Activated T-cell treated with anti-CD3 and anti-CD28 coated beads, Interleukin-2, amount 50 U/mL, for 4 hours (primary cell): ENCODE measurements around the gene ELP6. TPM values are rescaled to one million over a fixed set of nuclear protein-coding genes. Genes with fewer than 3 reads are reported as not detected.
"Not testable (repeated sequence)": the region's sequence is repeated elsewhere in the genome, so short reads cannot be mapped to it uniquely, and the experiment has no call there.

ENCODE experiments used
- ATAC-seq, 2 donors: fragments of 200-7000 bp; cut with Tn5 transposase; one replicate each; pipeline ENCODE4 v1.10.0; 2021
- DNase-seq: peaks from one replicate; pipeline ENCODE4 v3.0.0-alpha.2; 2020
- H3K27me3 Mint-ChIP-seq: one replicate; pipeline ENCODE4 v1.8.0; 2021; ENCODE audit warnings: low read depth, mixed read lengths
- H3K36me3 Mint-ChIP-seq: one replicate; pipeline ENCODE4 v1.8.0; 2022; ENCODE audit warnings: mixed read lengths; ENCODE audit not compliant: insufficient read depth
- H3K4me1 Mint-ChIP-seq: one replicate; pipeline ENCODE4 v1.8.0; 2021; ENCODE audit warnings: low read depth, mixed read lengths
- H3K4me3 Mint-ChIP-seq: one replicate; pipeline ENCODE4 v1.8.0; 2021; ENCODE audit warnings: mild to moderate bottlenecking, moderate library complexity, mixed read lengths
- H3K9me3 Mint-ChIP-seq: one replicate; pipeline ENCODE4 v1.8.0; 2021; ENCODE audit warnings: mixed read lengths
- total RNA-seq, 3 donors: library from RNA; stranded (reverse); gene quantifications; one replicate each; pipeline ENCODE4 v1.2.1, GENCODE V29; 2021

ELP6 gene
- total RNA-seq, 3 donors from 2014 or later, result 34.7 to 40.5 (median 39.2) TPM

DNA sequence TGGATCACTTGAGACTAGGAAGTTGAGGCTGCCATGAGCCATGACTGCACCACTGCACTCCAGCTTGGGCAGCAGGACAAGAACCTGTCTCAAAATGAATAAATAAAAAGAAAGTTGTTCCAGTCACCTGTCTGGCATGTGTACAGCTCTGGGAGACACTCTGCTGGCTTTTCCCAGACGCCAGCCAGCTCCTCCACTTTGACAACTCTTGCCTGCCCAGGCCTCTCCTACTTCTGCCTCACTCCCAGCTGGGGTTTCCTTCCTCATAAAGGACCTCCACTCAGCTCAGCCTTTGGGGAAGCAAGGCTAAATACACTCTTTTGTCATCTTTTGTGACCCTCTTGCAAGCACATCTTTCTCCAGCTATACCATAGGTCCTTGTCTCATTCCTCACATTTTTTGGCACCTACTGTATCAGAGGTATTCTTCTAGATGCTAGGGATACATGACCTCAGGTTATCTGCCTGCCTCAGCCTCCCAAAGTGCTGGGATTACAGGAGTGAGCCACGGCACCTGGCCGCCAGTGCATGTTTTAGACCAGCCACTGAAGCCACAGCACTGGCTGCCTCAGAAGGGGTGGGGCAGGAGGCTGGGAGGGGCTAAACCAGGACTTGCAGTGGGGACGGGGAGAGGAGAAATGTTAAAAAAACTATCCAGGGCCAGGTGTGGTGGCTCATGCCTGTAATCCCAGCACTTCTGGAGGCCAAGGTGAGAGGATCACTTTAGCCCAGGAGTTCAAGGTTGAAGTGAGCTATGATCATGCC is 10.0 kb upstream of the ELP6 start:
- no peak overlapping the region for H3K4me3 Mint-ChIP-seq

DNA sequence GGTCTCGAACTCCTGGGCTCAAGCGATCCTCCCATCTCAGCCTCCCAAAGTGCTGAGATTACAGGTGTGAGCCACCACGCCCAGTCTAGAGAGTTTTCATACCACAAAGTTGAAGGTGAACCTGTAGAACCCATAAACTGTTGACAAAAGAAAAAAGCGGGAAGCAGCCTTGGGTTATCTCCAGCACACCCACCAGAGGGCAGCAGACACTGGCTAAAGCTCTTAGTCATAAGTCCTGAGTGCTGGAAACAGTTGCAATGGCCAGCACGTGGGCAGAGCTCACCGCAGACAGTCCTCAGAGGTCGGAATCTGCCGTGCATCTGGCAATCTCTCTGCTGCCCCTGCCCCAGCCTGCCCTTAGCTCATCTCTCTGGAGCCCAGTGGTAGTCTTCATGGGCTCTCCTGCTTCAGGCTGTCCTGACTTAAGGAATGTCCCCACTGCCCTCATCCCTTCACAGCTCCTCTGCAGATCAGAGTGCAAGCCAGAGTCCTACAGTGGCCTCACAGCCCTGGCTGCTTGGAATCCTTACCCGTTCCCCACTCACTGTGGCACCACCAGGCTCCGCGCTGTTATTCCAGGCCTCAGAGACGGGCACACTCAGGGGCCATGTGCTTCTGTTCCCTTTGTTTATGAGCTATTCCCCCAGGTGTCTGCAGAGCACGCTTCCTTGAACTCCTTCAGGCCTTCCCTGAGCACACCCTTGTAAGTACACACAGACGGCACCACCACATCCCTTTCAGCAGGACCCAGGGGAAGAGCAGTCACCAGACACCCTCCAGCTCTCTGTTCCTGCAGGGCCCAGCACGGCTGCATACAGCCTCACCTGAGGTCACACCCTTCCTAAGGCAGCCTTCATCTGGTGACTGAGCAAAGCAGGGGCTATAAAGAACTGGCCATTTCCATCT is 8.8 kb upstream of the ELP6 start:
- ATAC-seq (peak; percentile 88 to 91), DNase-seq (peak; percentile 64)
- no peak overlapping the region for H3K4me3 Mint-ChIP-seq
- H3K9me3 Mint-ChIP-seq, result no peaks in the 10 kb centered on the region
- no peaks in the 10 kb centered on the region for H3K4me1 Mint-ChIP-seq
- H3K27me3 Mint-ChIP-seq, result no peaks in the 10 kb centered on the region
- H3K36me3 Mint-ChIP-seq, result no peaks in the 10 kb centered on the region

More for the DNA sequence above, 10.0 kb upstream of the ELP6 start:
- no peaks in the 10 kb centered on the region for H3K4me1 Mint-ChIP-seq
- ATAC-seq, result no peak
- H3K36me3 Mint-ChIP-seq, result peaks cover 3% of the 10 kb centered on the region
- peaks cover 5% of the 10 kb centered on the region for H3K9me3 Mint-ChIP-seq
- H3K27me3 Mint-ChIP-seq, result no peaks in the 10 kb centered on the region
- no peak for DNase-seq

DNA sequence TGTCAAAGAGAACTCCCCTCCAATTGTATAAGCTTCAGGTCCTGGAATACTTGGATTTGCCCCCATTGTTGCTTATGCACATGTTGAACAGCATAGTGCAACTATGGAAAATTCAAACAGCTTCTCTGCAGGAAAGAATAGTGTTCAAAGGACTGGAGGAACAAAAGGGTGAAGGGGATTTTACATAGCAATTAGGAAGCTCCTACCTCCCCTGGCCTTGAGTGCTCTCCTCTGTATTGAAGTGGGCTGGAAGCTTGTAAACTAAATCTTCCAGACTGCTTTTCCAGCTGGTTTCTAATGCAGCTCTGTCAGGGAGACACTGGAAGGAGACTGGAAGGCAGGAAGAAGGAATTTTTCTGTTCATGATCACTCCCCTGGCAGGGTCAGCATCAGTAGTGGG is 7.2 kb upstream of the ELP6 start:
- no peaks in the 10 kb centered on the region for H3K4me1 Mint-ChIP-seq
- H3K27me3 Mint-ChIP-seq, result no peaks in the 10 kb centered on the region
- DNase-seq, result no peak
- no peak for ATAC-seq
- no peaks in the 10 kb centered on the region for H3K36me3 Mint-ChIP-seq
- H3K9me3 Mint-ChIP-seq, result no peaks in the 10 kb centered on the region
- no peak overlapping the region for H3K4me3 Mint-ChIP-seq

- Mint-ChIP-seq H3K36me3 (no peaks in the 10 kb centered on the region), H3K27me3 (no peaks in the 10 kb centered on the region), H3K9me3 (no peaks in the 10 kb centered on the region), H3K4me3 (no peak overlapping the region), H3K4me1 (peaks cover 8% of the 10 kb centered on the region)
- no peak for DNase-seq
- no peak for ATAC-seq
These were observed 4.4 kb upstream of the ELP6 start for GRCh38 chr3:47517937-47518336.

GRCh38 chr3:47515864-47516319 is 2.4 kb upstream of the ELP6 start:
- DNase-seq (no peak), ATAC-seq (no peak)
- Mint-ChIP-seq H3K9me3 (no peaks in the 10 kb centered on the region), H3K4me3 (no peak overlapping the region), H3K4me1 (peaks cover 15% of the 10 kb centered on the region), H3K36me3 (no peaks in the 10 kb centered on the region), H3K27me3 (no peaks in the 10 kb centered on the region)

DNA sequence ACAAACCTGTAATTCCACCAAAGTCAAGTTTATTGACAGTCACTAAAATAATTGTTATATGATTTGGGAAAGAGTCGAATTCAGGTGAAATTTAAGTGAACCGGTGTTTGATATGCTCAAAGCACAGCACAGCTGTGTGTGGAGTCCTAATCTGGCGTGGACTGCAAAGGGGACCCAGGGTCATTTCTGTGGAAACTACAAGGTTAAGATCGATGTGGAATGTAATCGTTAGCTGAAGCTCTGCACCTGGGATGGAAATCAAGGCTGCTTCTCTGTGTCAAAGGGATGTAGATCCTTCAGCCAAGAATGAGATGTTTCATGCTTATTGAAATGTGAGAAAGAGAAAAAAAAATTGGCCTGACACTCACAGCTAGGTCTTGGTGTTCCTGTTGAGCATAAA is 1.6 kb upstream of the ELP6 start:
- DNase-seq, result no peak
- no peaks in the 10 kb centered on the region for H3K27me3 Mint-ChIP-seq
- peak overlapping the region; percentile 59 for H3K4me3 Mint-ChIP-seq
- no peaks in the 10 kb centered on the region for H3K9me3 Mint-ChIP-seq
- no peak for ATAC-seq
- peaks cover 15% of the 10 kb centered on the region for H3K4me1 Mint-ChIP-seq
- H3K36me3 Mint-ChIP-seq, result peaks cover 3% of the 10 kb centered on the region

GRCh38 chr3:47512416-47513124 is 942 bp downstream of the ELP6 start:
- H3K4me1 Mint-ChIP-seq, result peaks cover 15% of the 10 kb centered on the region
- ATAC-seq (peak; percentile 1 to 3), DNase-seq (peak; percentile 15)
- no peaks in the 10 kb centered on the region for H3K9me3 Mint-ChIP-seq
- peaks cover 8% of the 10 kb centered on the region for H3K36me3 Mint-ChIP-seq
- H3K4me3 Mint-ChIP-seq, result peak overlapping the region; percentile 96
- H3K27me3 Mint-ChIP-seq, result no peaks in the 10 kb centered on the region

DNA sequence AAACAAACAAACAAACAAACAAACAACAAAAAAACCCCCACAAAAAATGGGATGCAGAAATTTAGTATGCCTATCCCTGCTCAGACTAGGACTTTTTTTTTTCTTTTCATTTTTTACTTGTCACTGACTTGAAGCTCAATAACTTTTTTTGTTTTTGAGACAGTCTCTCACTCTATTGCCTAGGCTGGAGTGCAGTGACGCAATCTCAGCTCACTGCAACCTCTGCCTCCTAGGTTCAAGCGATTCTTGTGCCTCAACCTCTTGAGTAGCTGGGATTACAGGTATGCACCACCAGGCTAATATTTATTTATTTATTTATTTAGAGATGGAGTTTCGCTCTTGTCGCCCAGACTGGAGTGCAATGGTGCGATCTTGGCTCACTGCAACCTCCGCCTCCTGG is 8.2 kb downstream of the ELP6 start:
- H3K4me3 Mint-ChIP-seq, ATAC-seq, H3K9me3 Mint-ChIP-seq, H3K4me1 Mint-ChIP-seq, DNase-seq, H3K27me3 Mint-ChIP-seq: not testable (repeated sequence)
- H3K36me3 Mint-ChIP-seq, result peaks cover 29% of the 10 kb centered on the region

GRCh38 chr3:47504113-47504512 is 9.4 kb downstream of the ELP6 start:
- ATAC-seq (no peak), DNase-seq (no peak)
- no peak overlapping the region for H3K4me3 Mint-ChIP-seq
- no peaks in the 10 kb centered on the region for H3K4me1 Mint-ChIP-seq
- no peaks in the 10 kb centered on the region for H3K9me3 Mint-ChIP-seq
- peaks cover 36% of the 10 kb centered on the region for H3K36me3 Mint-ChIP-seq
- no peaks in the 10 kb centered on the region for H3K27me3 Mint-ChIP-seq

- DNase-seq (no peak), ATAC-seq (no peak)
- no peaks in the 10 kb centered on the region for H3K27me3 Mint-ChIP-seq
- peaks cover 40% of the 10 kb centered on the region for H3K36me3 Mint-ChIP-seq
- no peaks in the 10 kb centered on the region for H3K9me3 Mint-ChIP-seq
- H3K4me1 Mint-ChIP-seq, result no peaks in the 10 kb centered on the region
- H3K4me3 Mint-ChIP-seq, result no peak overlapping the region
These were observed 10.5 kb downstream of the ELP6 start for GRCh38 chr3:47503033-47503432.

- Mint-ChIP-seq H3K36me3 (peaks cover 35% of the 10 kb centered on the region), H3K9me3 (no peaks in the 10 kb centered on the region), H3K4me3 (no peak overlapping the region), H3K4me1 (no peaks in the 10 kb centered on the region), H3K27me3 (no peaks in the 10 kb centered on the region)
- ATAC-seq (no peak), DNase-seq (no peak)
These were observed 16.6 kb downstream of the ELP6 start for GRCh38 chr3:47496892-47497291.

GRCh38 chr3:47495886-47496285 is 17.6 kb downstream of the ELP6 start:
- H3K27me3 Mint-ChIP-seq, result no peaks in the 10 kb centered on the region
- ATAC-seq, result no peak
- H3K4me3 Mint-ChIP-seq, result no peak overlapping the region

DNA sequence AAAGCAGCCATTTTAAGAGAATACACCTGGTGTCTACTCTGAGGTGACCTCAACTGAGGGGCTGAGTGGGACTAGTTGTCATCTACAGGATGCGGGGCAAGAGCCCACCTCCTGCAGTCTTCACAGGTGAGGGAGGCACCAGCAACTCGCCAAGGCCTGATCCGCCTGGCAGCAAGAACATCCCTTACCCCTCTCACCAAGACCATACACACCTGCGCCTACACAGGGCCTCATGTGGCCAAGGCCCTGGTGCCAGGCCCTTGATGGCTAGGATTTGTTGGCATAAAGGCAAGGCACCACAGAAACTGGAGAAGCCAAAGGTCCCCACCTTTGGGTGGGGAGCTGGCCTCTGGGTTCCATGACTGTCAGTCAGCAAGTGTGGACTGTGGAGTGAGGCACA is 18.4 kb downstream of the ELP6 start:
- no peak overlapping the region for H3K4me3 Mint-ChIP-seq
- no peaks in the 10 kb centered on the region for H3K9me3 Mint-ChIP-seq
- ATAC-seq (no peak), DNase-seq (no peak)
- no peaks in the 10 kb centered on the region for H3K27me3 Mint-ChIP-seq
- no peaks in the 10 kb centered on the region for H3K4me1 Mint-ChIP-seq
- H3K36me3 Mint-ChIP-seq, result peaks cover 29% of the 10 kb centered on the region

More at GRCh38 chr3:47495886-47496285, 17.6 kb downstream of the ELP6 start:
- peaks cover 35% of the 10 kb centered on the region for H3K36me3 Mint-ChIP-seq
- no peaks in the 10 kb centered on the region for H3K9me3 Mint-ChIP-seq
- DNase-seq, result no peak
- no peaks in the 10 kb centered on the region for H3K4me1 Mint-ChIP-seq

DNA sequence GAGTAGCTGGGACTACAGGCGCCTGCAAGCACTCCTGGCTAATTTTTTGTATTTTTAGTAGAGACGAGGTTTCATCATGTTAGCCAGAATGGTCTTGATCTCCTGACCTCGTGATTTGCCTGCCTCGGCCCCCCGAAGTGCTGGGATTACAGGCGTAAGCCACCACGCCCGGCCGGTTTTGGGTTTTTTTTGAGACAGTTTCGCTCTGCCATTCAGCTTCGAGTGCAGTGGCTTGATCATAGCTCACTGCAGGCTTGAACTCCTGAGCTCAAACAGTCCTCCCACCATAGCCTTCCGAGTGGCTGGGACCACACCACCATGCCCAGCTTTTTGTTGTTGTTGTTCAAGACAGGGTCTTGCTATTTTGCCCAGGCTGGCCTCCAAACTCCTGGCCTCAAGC is 21.7 kb downstream of the ELP6 start:
- ATAC-seq (no peak), DNase-seq (no peak)
- Mint-ChIP-seq H3K9me3 (no peaks in the 10 kb centered on the region), H3K4me1 (no peaks in the 10 kb centered on the region), H3K36me3 (peaks cover 12% of the 10 kb centered on the region), H3K27me3 (no peaks in the 10 kb centered on the region), H3K4me3 (no peak overlapping the region)
